Mesothelial cell of epicardium (in vitro differentiated cells): ENCODE data around the gene CCR9. TPM values are rescaled to one million over a fixed set of nuclear protein-coding genes. Genes with fewer than 3 reads are reported as not detected.

Experiments used
- DNase-seq, 2 experiments: peaks; one replicate each; pipeline ENCODE4 v3.0.0; 2021; ENCODE audit warnings: low spot score in 2 of 2; ENCODE audit not compliant: unreplicated experiment in 2 of 2
- H3K27ac Mint-ChIP-seq: 2 replicates; pipeline ENCODE4 v1.8.0; 2021; ENCODE audit warnings: mixed read lengths
- H3K27me3 Mint-ChIP-seq: 2 replicates; pipeline ENCODE4 v1.8.0; 2021; ENCODE audit warnings: low read depth, mixed read lengths
- H3K36me3 Mint-ChIP-seq: 2 replicates; pipeline ENCODE4 v1.8.0; 2021; ENCODE audit warnings: mixed read lengths
- H3K4me1 Mint-ChIP-seq: 2 replicates; pipeline ENCODE4 v1.8.0; 2021; ENCODE audit warnings: mixed read lengths
- H3K4me3 Mint-ChIP-seq: 2 replicates; pipeline ENCODE4 v1.8.0; 2021; ENCODE audit warnings: mild to moderate bottlenecking, moderate library complexity, mixed read lengths
- H3K9me3 Mint-ChIP-seq: 2 replicates; pipeline ENCODE4 v1.8.0; 2021; ENCODE audit warnings: mixed read lengths
- CTCF ChIP-seq: fragments of 200-600 bp; sonication (generic); IDR thresholded peaks from one replicate; pipeline ENCODE4 v1.5.0; 2021; ENCODE audit warnings: antibody characterized with exemption; ENCODE audit not compliant: unreplicated experiment
- total RNA-seq: library from RNA; stranded (reverse); gene quantifications from 3 replicates; pipeline ENCODE4 v1.2.1, GENCODE V29; 2021

Gene CCR9
- total RNA-seq, 1 donor from 2014 or later: not detected

GRCh38 chr3:45915518-45916231 is 29.3 kb downstream of the CCR9 start:
- Mint-ChIP-seq H3K27ac (no peak overlapping the region), H3K9me3 (no peaks in the 10 kb centered on the region), H3K27me3 (no peaks in the 10 kb centered on the region), H3K36me3 (peaks cover 4% of the 10 kb centered on the region), H3K4me1 (peaks cover 12% of the 10 kb centered on the region), H3K4me3 (no peak overlapping the region)
- no peak for DNase-seq
- no peak for TF ChIP-seq CTCF

DNA sequence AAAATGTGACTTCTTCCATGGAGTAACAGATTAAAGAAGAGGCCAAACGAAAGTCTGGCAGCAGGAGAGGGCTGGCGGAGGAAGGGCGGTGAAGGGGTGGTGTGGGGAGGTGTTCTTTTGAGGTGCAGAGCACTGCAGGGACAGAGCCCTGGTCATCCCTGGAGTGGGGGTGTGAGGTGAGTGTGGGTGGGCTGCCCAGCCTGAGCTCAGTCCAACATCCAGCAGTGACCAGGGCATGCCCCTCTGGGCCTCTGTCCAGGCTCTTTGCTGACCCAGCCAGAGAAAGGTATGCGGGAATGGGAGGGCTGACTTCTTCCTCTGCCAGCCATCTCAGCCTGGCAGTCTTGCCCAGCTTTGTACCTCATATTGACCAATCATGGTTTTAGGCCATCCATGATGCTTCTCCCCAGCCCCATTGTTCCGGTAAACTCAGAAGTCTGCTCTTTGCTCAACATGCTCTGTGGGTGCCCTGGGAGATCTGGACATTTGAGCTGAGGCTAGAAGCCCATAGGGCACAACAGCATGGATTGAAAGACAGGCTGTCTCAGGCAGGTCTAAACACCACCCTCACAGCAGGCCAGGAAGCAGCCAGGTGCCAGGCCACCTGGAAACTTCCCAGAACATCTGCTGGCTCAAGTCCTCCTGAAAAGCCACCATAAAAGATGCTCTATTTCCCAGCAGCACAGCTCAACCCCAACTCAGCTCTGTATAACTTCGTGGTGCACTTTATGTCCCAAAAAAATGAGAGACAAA is 31.0 kb downstream of the CCR9 start:
- Mint-ChIP-seq H3K36me3 (peaks cover 10% of the 10 kb centered on the region), H3K4me1 (peaks cover 12% of the 10 kb centered on the region), H3K27ac (no peak overlapping the region), H3K27me3 (no peaks in the 10 kb centered on the region), H3K9me3 (no peaks in the 10 kb centered on the region), H3K4me3 (no peak overlapping the region)
- DNase-seq: no peak
- TF ChIP-seq CTCF: no peak

DNA sequence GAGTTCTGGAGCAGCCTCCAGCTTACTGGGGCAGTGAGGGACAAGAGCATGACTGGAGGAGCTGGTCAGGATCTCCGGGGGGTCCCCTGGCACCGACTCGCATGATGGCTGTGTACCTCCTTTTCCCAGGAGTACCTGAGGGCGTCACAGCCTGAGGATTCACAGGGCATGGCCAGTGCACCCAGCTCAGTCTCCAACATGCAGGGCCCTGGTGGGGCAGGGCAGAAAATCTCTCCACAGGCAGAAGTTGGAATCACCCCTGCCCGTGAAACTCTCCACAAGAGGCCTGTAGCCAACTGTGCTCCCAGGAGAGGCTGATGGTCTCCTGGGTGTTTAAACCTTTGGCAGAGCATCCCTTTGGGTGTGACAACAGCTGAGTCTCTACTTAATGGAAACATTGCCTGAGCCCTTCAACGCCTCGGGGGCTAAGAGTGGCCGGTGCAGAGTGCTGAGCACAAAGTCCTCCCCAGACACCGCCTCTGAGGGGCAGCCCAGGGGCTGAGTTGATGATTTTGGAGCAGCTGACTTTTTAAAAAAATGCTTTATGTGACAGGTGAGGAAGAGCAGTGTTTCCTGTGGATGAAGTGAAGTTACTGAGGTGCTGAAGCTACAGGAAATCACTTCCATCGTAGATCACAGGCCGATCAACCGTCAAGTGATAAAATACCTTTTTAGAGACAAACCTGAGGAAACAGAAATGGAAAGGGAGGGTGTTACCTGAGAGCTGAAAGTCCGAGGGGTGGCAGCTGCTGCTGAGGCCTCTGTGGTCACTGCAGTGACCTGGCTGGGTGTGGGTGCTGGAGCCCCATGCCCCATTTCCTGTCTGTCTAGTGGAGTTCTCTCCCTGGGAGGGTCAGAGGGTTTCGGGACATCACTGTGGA is 35.1 kb downstream of the CCR9 start:
- Mint-ChIP-seq H3K27ac (no peak overlapping the region), H3K4me3 (no peak overlapping the region), H3K4me1 (no peaks in the 10 kb centered on the region), H3K9me3 (no peaks in the 10 kb centered on the region), H3K36me3 (peaks cover 27% of the 10 kb centered on the region), H3K27me3 (no peaks in the 10 kb centered on the region)
- no peak for DNase-seq
- no peak for TF ChIP-seq CTCF

GRCh38 chr3:45922039-45922326 is 35.6 kb downstream of the CCR9 start:
- H3K36me3 Mint-ChIP-seq: peaks cover 29% of the 10 kb centered on the region
- no peak overlapping the region for H3K27ac Mint-ChIP-seq
- no peak for DNase-seq
- TF ChIP-seq CTCF: no peak
- no peaks in the 10 kb centered on the region for H3K4me1 Mint-ChIP-seq
- H3K4me3 Mint-ChIP-seq: no peak overlapping the region
- no peaks in the 10 kb centered on the region for H3K9me3 Mint-ChIP-seq
- H3K27me3 Mint-ChIP-seq: no peaks in the 10 kb centered on the region

DNA sequence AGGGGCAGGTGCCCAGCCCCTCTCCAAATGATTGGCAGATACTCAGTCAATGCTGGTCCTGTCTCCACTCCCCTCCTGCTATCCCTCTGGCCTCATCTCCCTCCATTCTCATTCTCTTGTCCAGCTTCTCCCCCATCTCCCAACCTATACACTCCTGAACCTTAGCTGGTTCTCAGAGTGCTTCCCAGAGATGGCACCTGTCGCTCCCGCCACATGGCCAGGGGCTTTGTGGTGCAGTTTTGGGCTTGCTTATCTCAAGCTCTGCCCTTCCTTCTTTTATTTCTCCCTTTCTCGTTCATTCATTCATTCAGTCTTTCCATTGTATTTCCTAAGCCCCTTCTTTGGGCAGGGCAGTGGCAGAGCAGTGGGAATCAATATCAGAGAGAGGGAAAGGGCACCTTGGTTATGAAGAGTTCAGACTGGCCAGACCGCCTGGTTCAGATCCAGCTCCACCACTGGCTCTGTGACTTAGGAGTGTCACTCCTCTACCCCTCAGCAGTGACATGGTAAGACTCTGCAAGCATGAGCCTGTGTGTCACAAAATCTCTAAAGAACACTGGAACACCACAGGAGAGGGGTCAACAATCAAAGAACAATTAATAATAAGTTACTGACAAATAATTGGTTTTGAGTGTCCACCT is 36.7 kb downstream of the CCR9 start:
- Mint-ChIP-seq H3K36me3 (peaks cover 39% of the 10 kb centered on the region), H3K4me1 (no peaks in the 10 kb centered on the region), H3K4me3 (no peak overlapping the region), H3K27ac (no peak overlapping the region), H3K9me3 (no peaks in the 10 kb centered on the region), H3K27me3 (no peaks in the 10 kb centered on the region)
- no peak for DNase-seq
- TF ChIP-seq CTCF: no peak
